Fibroblast of skin of right quadriceps (primary cell): Measurements from ENCODE around the gene DNAI2.

Experiments
- DNase-seq: peaks from one replicate; pipeline ENCODE4 v3.0.0-alpha.2; 2013

Gene DNAI2

DNA sequence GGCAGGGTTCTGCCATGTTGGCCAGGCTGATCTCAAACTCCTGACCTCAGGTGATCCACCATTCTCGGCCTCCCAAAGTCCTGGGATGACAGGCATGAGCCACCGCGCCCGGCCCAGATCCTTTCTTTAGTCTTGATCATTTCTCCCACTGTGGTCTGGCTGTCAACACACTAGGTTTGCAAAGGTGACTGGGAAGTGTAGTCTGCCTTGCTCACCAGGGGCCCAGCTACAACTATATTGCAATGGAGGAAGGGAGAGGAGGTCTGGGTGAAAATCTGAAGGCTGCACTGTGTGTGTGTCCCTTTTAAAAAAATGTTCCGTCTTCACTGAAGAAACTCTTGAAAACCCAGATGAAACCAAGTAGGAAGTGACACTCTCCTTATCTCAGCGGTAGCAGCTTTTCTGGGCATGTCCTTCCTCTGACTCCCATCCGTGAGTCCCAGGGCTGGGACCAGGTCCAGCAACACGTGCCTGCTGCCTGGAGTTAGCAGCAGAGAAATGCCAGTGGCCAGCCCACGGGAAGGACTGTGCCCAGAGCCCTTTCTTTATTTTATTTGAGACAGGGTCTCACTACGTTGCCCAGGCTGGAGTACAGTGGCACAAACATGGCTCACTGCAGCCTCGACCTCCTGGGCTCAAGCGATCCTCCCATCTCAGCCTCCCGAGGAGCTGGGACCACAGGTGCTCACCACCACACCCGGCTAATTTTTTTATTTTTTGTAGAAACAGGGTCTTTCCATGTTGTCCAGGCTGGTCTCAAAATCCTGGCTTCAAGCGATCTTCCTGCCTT is 34.1 kb downstream of the DNAI2 start:
- DNase-seq: no peak

DNA sequence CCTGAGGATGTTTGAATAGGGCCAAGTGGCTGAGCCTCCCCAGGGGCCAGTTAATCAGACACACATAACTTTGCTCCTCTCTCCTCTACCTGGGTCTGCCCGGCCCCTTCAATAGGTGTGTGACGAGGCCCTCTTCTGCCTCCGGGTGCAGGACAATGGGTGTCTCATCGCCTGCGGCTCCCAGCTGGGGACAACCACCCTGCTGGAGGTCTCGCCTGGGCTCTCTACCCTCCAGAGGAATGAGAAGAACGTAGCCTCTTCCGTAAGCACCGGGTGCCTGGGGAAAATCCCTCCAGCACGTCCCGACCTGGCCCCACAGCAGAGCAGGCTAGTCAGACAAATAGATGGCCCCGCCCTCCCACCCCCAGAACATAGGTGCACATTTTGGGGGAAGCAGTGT is 35.9 kb downstream of the DNAI2 start:
- no peak for DNase-seq

DNA sequence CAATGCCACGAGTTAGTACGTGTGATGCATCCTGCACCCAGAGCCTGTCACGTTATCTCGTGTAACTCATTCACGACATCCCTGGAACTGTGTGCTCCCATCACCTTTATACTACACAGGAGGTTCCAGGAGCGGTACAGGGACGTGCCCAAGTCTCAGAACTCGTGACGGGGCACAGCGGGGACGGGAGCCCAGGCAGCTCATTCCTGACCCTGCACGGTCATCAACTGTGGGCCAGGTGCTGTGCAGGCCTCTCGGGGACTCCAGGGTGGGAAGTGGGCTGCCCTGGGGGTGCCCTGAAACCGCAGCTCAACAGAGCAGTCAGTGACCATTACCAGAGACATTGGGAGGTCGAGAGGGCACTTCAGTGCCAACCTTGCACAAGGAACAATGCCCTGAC is 40.8 kb downstream of the DNAI2 start:
- DNase-seq: no peak

DNA sequence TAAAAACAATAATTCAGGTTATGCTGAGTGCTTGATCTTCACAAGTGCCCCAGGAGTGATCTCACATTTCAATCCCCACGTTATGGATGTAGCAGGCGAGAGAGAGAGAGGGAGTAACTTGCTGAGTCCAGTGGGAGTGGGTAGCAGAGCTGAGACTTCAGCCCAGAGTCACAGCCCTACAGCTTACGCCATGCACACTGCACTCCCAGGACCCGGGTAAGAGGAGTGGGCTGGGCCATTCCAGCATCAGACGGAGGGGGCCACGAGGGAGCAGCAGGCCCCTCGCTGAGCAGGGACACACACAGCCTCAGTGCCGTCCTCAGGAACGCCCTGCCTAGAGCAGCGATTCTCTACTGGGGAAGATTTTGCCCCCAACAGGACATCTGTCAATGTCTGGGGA is 42.2 kb downstream of the DNAI2 start:
- DNase-seq: no peak

DNA sequence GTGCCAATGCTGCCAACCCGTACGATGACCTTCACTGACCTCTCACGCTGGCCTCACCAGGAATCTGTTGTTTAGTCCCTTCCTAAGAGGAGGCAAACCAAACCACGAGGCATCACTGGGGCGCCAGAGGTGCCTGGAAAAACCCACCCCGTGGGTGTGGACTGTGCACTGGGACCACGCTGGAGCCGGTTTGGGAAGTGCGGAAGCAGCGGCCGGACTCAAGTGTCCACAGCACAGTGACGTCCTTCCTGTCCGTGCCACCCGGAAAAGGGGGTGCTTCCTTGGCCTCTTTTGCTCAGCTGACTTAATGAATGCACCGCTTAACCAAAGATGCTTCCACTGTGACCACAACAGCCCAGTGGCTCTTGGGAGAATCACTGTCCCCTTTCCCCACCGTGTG is 43.0 kb downstream of the DNAI2 start:
- DNase-seq: no peak

DNA sequence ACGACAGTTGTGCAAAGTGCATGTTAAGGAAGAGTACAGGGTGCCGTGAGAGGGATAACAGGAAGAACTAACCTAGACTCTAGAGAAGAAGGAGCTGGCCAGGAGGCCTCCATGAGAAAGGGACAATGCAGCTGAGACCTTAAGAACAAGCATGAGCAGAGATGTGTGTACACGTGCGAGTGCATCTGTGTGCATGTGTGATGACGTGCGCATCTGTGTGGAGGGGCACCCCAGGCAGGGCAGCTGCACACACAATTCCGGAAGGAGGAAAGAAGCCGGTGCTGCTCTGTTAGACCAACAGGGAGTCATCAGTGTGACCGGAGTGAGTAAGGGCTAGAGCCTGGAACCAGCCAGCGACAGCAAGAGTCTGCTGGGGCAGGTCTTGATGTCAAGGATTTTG is 44.4 kb downstream of the DNAI2 start:
- DNase-seq: no peak

DNA sequence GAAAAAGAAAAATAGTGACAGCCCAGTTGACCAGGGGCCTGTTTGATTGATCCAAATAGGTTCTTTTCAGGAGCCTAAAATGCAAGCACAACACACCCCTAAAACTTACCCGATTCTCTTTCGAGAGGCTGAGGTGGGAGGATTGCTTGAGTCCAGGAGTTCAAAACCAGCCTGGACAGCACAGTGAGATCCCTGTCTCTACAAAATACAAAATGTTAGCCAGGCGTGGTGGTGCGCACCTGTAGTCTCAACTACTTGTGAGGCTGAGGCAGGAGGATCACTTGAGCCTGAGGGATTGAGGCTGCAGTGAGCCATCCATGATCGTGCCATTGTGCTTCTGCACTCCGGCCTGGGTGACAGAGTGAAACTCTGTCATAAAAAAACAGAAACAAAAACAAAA is 50.5 kb downstream of the DNAI2 start:
- no peak for DNase-seq

DNA sequence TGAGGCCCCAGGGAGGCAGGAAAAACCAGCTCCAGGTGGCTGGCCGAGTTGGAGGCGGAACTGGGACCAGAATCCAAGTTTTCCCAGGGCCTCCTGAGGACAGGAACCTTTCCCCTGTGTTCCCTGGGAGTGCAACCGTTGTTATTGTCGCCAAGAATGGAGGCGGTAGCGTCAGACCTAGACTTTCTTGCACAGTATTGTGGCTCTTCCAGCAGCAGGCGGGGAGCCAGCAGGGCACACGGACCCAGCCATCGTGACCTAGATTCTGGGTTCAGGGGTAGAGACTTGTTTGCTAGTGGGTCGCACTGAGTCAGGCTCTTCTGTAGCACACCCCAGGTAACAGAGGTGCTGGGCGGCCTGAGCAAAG is 51.3 kb downstream of the DNAI2 start:
- no peak for DNase-seq

DNA sequence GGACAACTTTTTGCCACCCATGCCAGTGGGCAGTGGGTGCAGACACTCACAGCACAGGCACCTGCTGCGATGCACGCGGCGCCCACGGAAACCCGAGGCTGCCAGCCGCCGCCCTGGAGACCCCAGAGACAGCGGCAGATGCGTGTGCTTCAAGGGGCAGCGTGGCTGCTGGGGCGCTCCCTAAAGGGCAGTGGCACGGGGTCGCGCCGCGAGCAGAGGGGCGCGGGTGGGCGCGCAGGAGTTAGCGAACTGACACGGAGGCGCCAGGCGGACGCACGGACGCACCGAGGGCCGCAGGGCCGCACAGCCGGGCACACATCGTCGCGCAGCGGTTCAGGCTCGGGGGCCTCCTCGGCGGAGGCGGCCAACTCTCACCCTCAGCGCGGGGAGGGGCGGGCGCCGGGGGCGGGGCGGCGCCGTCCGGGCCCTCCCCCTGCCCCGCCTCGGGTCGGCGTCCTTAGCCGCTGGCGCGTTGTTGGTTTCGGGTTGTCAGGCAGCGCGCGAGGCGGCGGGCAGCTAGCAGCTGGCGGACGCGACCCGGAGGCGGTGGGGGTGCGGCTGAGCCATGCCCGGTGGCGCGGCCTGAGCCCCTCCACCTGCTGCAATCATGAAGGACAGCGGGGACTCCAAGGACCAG is 51.8 kb downstream of the DNAI2 start, which contains the start of gene KIF19:
Gene KIF19 (plus strand): TSS at position 484 of the 637 bp plus-strand sequence. CDS start 124 bp downstream, at position 608.
- no peak for DNase-seq

DNA sequence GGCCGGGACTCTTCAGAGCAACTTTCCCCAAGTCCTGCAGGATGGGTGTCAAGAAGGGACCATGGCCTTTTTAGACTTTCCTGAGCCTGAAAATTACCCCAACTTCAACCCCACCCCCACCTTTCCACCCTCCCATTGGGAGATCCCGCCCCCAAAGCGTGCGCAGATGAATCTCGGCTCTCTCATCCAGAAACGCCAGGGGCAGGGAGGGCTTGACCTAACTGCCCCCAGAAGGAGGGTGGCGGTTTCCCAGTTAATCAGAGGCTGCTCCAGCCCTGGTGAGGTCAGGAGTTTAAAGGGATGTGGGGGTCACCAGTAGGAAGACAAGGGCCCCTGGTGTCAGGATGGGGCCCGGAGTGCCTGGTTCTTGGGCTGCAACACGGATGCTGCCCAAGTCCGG is 52.5 kb downstream of the DNAI2 start:
- DNase-seq: no peak

DNA sequence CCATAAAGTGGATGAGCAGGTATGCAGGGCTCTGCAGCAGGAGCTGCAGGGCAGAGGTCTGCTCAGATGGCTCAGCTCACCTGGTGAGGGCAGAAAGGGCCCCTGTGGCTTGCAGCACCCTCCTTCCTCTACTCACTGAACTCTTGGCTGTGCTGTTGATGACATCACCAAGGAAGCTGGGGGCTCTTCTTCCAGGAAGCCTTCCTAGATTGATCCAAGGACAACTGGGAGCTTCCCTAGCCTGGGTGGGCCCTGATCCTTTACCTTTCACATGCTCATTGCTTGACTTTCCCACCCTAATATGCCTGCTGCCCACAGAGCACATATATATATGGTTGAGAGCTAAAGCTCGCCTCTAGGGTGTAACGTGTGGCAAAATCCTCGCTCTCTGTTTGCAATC is 54.5 kb downstream of the DNAI2 start:
- no peak for DNase-seq

DNA sequence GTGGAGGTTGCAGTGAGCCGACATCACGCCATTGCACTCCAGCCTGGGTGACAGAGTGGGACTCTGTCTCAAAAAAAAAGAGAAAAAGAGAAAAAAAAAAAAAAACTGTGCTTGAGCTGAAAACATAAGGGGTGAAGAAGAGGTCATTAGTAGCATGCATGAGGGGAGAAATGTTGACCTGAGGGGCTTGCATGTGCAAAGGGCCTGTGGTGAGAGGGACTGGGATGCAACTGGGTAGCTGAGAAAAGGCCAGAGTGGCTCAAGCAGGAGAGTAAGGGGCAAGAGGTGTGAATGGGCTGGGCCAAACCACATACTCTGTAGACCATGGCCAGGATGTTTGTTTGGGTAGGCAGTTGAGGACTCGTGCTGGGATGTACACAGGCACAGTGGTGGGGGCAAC is 55.3 kb downstream of the DNAI2 start:
- DNase-seq: no peak

DNA sequence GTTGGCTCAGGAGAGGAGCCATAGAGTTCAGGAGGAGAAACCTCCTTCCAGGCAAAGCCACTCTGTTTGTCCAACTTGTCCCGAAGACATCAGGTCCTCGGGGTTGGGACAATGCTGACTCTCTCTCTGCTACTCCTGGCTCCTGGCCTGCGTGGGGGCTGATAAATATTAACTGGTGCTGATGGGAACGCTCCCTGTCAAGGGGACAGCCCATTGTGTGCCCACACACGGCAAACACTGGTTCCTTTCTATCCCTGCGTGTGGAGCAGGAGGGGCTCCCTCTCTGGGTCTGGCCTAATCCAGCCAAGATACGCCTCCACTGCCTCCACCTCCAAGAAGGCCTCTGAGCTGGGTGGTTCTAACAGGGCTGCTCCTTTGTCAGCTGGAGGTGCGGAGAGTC is 56.4 kb downstream of the DNAI2 start:
- no peak for DNase-seq

DNA sequence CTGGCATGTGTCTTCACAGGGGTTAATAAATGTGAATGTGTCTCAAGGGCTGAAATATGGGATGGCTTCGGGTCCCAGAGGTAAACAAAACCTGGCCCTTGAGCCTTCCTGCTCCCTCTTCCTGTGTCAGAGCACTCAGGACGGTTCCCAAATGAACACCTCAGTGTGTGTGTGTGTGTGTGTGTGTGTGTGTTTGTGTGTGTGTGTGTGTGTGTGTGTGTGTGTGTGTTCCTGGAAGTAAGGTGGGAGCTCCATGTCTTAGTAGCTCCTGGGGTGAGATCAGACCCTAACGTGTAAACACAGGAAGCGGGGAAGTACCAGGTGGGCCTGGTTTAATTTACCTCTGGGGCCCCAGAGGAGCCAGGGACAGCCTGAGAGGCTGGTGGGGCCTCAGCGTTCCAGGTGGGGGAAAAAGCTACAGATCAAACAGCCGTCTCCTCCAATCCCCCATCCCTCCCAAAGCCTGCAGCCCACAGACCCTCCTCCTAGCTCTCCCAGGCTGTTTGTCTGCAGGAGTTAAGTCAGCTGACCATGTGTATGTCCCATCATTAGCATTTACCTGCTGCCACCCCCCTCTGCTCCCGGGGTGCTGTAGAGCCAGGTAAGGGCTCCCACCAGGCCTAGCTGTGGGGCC is 58.1 kb downstream of the DNAI2 start:
- DNase-seq: no peak

DNA sequence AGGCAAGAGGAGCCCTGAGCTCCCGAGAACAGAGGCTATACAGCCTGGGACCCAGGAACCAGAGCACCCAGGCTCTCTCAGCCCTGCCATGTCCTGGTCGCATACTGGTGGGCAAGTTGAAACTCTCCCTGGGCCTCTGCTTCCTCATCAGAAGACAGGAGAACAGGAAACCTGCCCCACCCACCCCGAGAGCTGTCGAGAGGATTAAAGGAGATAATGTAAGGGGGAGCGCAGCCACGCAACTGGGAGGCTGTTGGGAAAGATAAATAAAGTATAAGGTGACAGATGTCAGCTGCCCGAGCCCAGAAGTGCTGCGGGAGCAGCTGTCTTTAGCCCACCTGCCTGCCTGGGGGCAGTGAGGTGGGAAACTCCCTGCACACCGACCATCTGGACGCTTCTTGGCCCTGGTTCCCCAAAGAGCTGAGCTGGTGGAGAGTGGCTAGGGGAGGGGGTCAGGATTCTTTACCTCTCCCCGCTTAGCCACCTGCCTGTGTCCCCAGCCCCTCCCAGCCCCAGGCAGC is 58.8 kb downstream of the DNAI2 start:
- DNase-seq: no peak

DNA sequence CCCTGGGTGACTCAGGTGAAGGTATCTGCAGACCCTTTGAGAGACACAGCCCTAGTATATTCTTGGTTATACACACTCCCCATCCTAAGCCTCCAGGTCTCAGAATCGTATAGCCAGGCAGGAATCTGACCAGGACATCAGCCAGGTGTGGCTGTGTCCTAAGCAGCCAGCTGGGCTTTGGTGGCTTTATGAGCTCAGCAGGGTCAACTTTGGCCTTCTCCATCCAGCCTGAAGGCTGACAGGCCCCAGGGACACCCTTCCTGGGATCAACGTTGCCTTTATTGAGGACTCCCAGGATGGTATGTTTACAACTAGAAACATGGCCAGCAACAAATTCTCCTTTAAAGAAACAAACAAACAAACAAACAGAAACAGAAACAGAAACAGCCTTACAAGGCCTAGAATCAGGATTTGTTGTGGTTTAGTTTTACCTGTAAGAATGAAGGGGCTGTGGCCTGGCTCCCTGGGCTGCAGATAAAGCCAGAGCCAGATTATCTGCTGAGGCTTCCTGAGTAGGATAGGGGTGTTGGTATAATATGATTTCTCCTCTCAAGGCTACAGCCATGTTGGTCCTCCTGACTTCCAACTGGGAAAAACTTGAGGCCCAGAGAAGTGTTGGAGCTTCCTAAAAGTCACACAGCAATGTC is 60.5 kb downstream of the DNAI2 start:
- no peak for DNase-seq

DNA sequence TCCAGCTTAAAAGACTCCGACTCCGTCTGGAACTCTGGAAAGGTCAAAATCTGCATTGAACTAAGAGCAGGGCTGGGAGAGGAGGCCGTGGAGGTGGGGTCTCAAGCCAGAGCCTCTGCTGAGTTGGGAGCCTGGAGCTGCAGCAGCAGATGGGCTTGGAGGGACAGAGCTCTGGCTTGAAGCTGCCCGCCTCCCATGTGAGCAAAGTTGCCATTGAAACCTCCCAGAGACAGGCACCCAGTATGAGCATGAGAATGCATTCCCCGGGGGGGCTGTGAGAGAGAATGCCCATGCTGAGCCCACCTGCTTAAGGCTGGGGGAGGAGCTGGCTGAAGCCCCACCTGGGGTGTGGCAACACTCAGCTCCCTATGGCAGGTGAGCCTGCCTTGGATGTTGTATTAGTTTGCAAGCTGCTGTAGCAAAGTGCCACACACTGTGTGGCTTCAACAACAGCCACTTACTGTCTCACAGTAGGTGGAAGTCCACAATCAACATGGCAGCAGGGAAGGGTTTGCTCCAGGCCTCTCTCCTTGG is 61.6 kb downstream of the DNAI2 start:
- DNase-seq: no peak

DNA sequence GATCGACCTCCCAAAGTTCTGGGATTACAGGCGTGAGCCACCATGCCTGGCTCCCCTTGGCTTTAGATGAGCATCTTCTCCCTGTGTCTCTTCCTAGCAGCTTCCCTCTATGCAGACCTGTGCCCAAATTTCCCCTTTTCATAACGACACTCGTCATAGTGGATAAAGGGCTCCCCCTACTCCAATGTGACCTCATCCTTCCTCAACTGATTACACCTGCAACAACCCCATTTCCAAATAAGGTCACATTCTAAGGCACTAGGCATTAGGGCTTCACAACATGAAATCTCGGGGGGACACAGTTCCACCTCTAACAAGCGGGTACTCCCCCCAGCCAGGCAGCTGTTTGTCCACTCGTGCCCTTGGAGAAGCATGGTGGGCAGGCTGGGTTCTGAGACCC is 62.3 kb downstream of the DNAI2 start:
- DNase-seq: no peak

DNA sequence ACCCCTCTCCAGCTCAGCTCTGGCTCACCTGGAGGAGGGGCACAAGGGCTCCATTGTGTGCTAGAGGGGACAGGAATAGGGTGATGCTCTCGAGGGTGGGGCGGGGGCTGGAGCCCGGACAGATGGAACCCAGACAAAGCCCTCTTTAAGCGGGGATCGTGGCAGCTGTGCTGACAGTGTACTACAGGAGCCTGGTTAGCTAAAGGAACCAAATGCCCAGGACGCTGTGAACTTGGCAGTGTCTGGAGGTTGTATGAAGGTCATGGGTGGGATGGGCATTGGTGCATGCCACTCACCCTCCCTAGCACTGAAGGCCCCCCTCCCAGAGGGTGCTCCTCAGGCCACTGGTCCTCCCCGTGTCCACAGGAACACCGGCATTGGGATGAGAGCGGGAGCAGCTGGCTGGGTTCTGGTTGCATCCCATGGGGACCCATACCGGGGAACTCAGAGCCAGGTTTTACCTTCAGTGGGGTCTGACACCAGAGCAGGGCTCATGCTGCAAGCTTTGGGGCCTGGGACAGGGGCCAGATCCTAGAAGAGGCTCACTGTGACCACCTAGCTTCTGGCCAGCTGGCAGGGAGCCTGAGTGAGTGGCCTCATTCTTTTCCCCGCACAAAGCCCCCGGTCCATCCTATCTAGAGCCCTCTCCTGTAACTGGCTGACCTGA is 63.9 kb downstream of the DNAI2 start:
- DNase-seq: no peak

DNA sequence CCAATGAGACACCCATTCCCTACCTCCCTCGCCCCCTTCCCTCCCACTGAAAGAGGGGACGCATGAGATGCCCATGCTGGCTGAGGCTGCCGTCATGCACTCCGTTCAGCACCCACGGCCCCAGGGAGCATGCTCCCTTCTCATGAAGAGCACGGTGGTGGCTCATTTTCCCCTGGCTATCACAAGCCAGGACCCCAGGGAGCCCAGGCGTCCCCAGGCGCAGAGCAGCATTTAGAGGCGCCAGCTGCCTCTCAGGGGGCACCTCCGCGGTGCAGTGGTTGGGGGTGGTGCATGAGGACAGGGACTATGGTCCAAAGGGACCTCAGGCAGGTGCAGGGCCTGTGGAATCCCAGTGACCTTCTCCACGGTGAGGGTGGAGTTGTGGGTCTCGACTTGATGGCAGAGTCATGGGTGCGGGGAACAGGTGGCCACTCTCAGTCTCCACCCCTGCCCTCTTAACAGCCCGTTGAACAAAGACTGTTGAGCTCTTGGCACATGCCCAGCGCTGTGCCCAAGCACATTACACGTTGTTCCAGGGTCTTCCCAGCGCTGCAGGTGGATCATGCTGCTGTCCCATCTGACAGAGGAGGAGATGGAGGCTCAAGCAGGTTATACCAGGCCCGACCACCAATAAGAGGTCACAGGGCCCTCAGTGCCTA is 65.6 kb downstream of the DNAI2 start:
- no peak for DNase-seq

DNA sequence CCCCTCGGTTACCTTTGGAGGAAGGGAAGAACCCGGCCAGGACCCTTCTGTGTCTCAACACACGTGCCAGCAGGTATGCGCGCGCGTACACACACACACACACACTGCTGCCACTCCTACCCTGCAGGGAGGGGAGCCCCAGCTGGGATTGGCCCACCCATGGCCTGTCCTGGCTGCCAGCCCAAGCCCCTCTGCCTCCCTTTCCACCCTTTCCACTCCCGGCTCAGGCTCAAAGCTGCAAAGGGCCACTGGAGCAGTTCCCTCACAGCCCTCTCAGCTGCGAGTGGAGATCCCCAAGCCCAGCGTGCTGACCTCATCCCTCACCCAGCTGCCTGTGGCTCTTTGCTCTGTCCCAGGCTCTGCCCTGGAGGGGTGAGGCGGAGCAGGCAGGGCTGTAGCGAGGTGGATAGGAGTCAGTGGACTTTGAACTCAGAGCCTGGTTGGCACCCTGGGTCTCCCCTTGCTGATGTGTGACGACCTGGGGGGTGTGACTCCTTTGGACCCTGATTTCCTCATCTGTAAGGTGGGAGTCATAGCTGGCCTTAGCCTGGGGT is 66.5 kb downstream of the DNAI2 start:
- no peak for DNase-seq

DNA sequence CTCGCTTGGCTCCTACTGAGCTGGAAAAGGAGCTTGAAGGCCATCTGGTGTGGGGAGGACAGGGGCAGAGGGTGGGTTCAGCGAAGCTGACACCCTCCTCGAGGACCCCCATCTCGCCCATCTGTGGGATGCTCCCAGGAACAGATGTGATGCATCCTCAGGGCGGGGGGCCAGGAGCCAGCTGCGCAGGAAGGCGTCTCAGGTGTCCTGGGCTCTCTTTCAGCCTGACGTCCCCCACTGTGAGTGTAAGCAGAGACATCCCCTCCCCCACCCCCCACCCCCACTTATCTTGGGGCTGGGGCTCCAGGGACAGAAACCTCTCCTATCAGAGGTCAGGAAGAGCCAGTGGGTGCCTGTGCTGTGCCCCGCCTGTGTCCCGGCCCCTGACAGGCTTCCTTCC is 68.2 kb downstream of the DNAI2 start:
- no peak for DNase-seq
